ENCODE measurements around the gene OR2T33.
"Not testable (repeated sequence)": the region's sequence is repeated elsewhere in the genome, so short reads cannot be mapped to it uniquely, and the experiment has no call there.

OR2T33 gene, protein sequence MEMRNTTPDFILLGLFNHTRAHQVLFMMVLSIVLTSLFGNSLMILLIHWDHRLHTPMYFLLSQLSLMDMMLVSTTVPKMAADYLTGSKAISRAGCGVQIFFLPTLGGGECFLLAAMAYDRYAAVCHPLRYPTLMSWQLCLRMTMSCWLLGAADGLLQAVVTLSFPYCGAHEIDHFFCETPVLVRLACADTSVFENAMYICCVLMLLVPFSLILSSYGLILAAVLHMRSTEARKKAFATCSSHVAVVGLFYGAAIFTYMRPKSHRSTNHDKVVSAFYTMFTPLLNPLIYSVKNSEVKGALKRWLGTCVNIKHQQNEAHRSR

DNA sequence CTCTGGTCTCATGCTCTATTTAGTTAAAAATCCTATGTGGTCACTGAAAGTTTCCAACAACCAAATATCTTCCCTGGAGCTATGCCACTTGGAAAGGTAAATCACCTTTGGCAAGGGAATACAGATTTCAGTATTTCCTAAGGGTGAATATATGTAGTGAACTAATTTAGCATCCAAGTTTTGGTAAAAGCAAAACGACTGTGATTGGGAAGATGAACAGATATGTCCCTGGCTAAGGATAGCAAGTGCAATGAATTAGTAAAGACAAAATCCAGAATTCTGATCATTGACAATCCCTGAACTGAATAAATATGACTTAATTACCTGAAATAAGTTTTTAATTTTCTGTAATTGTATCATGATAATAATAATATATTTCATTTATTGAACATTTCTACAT lies at the start of gene OR2T33:
Gene OR2T33 (minus strand): TSS at position 101 of the 400 bp plus-strand sequence. CDS start 4,162 bp downstream, outside the sequence.
- TF ChIP-seq, protein P1, sequence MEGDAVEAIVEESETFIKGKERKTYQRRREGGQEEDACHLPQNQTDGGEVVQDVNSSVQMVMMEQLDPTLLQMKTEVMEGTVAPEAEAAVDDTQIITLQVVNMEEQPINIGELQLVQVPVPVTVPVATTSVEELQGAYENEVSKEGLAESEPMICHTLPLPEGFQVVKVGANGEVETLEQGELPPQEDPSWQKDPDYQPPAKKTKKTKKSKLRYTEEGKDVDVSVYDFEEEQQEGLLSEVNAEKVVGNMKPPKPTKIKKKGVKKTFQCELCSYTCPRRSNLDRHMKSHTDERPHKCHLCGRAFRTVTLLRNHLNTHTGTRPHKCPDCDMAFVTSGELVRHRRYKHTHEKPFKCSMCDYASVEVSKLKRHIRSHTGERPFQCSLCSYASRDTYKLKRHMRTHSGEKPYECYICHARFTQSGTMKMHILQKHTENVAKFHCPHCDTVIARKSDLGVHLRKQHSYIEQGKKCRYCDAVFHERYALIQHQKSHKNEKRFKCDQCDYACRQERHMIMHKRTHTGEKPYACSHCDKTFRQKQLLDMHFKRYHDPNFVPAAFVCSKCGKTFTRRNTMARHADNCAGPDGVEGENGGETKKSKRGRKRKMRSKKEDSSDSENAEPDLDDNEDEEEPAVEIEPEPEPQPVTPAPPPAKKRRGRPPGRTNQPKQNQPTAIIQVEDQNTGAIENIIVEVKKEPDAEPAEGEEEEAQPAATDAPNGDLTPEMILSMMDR (IDR thresholded peaks at IDR 0.05; ENCODE audit: low read depth, low read length) = no peak
- H3K4me3 ChIP-seq (ENCODE audit: low read depth, low read length) = no peak within 1 kb of the TSS

DNA sequence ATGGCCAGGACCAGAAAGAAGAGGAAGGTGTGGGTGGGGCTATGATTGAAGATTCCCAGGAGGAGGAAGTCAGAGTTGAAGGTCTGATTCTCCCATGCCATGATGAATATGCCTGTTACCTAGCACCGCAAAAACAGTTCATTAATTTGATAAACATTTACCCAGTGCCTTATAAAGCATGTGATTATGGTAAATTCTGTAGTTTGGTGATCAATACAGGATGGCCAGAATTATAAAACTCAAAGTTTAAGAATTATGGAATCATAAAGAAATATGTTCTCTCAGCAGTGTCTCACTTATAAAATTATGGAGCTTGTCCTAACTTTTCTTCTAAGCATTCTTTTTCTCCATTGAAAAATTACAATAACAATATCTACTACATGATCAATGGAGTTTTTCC lies 46.7 kb upstream of the OR2T33 start, which contains the start of gene OR2M7:
Gene OR2M7 (minus strand): TSS at position 101 of the 400 bp plus-strand sequence. CDS start 0 bp downstream, at position 101.
- TF ChIP-seq, protein P1 (IDR thresholded peaks at IDR 0.05; ENCODE audit: low read depth, low read length) = no peak
- no peak within 1 kb of the TSS for H3K4me3 ChIP-seq (ENCODE audit: low read depth, low read length)

DNA sequence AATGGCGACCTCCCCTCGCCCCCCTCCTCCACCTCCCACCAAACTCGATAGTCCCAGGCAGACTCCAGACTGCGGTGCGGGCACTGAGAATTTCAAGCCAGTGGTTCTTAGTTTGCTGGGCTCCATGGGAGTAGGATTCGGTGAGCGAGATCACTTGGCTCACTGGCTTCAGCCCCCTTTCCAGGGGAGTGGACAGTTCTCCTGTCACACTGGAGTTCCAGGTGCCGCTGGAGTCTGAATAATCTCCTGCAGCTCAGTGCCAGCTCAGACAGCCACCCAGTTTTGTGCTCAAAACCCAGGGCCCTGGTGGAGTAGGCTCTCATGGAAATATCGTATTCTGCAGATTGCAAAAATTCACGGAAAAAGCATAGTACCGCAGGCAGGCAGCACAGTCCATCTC lies 39.0 kb upstream of the OR2T33 start:
- no peak overlapping the region for H3K4me3 ChIP-seq (ENCODE audit: low read depth, low read length)
- TF ChIP-seq, protein P1 (IDR thresholded peaks at IDR 0.05; ENCODE audit: low read depth, low read length) = no peak

DNA sequence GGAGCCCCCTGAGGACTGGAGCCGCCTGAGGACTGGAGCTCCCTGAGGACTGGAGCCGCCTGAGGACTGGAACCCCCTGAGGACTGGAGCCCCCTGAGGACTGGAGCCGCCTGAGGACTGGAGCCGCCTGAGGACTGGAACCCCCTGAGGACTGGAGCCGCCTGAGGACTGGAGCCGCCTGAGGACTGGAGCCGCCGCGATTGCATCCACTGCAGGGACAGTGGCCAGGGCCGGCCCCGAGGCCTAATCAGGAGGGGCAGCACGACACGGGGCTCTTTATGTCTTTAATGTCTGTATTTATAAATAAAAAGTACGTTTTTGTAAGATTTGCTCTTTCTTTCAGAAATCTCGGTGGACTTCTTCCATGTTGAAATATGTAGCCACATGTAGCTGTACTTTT lies 29.0 kb upstream of the OR2T33 start:
- H3K4me3 ChIP-seq (ENCODE audit: low read depth, low read length) = not testable (repeated sequence)

DNA sequence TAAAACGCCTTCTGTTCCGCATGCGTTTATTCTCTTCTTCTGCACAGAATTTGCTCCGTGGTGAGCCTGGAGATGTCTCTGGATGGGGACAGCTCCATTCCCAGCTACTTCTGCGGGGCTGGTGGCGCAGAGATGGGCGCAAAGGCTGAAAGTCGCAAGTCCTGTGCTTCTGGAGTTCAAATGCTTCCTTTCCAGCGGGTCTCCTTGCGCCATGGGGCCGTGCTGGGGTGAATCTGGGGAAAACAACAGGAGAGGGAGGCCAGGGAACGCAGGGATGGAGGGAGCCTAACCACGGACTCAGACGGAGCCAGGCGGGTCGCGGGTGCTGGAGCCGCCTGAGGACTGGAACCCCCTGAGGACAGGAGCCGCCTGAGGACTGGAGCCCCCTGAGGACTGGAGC lies 28.3 kb upstream of the OR2T33 start:
- TF ChIP-seq, protein P1 (IDR thresholded peaks at IDR 0.05; ENCODE audit: low read depth, low read length) = no peak

DNA sequence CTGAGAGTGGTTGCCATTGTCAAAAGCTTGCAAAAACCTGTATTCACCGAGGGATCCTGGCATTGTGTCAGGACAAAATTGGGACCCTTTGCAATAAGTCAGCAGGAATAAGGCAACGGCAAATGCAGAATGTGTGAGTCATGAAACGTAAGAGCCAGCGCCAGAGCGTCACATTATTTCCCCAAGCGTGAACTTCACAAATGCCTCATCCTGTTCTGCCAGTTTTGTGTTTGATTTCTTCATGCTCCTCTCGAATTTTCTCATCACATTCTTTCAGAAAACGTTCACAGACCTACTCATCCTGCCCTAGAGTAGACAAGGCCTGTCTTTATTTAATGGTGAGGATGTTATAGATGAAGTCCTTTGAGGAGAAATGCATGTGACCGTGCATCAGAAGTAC lies 27.9 kb upstream of the OR2T33 start:
- not testable (repeated sequence) for H3K4me3 ChIP-seq (ENCODE audit: low read depth, low read length)

More for the DNA sequence above, 28.3 kb upstream of the OR2T33 start:
- H3K4me3 ChIP-seq (ENCODE audit: low read depth, low read length) = no peak overlapping the region

DNA sequence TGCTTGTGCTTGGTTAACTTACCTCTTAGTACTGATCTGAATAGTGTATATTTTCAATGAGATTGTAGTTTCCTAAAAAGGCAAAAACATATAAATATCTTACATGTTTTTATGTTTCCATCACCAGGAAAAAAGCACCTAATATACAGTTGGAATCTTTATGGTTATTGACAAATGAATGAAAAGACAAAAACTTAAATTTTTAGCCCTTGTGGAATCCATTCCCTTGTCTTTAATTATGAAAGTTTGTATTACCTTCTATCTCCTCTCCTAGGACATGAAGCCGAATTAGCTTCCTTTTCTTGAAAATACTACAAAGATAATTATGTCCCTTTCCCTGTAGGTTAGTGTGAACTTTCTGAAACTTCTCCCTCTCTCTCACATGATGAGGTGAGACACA lies 25.5 kb upstream of the OR2T33 start, which contains the start of gene OR2T12:
Gene OR2T12 (minus strand): TSS at position 101 of the 400 bp plus-strand sequence. CDS start 7,846 bp downstream, outside the sequence.
- H3K4me3 ChIP-seq (ENCODE audit: low read depth, low read length) = no peak within 1 kb of the TSS
- TF ChIP-seq, protein P1 (IDR thresholded peaks at IDR 0.05; ENCODE audit: low read depth, low read length) = no peak

DNA sequence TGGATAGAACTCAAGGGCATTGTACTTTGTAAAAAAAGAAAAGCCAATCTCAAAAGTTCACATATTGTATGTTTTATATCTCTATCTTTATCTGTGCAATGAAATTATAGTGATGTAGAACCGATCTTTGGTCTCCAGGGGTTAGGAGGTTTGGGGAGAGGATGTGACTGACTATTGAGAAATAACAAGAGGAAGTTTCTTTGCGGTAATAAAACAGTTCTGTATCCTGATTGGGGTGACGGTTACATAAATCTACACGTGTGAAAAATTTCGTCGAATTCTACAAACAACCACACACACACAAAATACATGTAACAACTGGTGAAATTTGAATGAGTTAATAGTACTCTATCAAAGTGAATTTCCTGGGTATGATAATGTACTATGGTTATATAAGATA lies 10.6 kb upstream of the OR2T33 start:
- TF ChIP-seq, protein P1 (IDR thresholded peaks at IDR 0.05; ENCODE audit: low read depth, low read length) = no peak

DNA sequence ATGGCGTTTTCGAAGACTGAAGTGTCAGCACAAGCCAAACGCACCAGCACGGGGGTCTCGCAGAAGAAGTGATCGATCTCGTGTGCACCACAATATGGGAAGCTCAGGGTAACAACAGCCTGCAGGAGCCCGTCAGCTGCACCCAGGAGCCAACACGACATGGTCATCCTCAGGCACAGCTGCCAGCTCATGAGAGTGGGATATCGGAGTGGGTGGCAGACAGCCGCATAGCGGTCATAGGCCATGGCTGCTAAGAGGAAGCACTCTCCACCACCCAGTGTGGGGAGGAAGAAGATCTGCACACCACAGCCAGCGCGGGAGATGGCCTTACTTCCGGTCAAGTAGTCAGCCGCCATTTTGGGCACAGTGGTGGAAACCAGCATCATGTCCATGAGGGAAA lies 4.6 kb downstream of the OR2T33 start:
- not testable (repeated sequence) for H3K4me3 ChIP-seq (ENCODE audit: low read depth, low read length)

More for the DNA sequence above, 10.6 kb upstream of the OR2T33 start:
- no peak overlapping the region for H3K4me3 ChIP-seq (ENCODE audit: low read depth, low read length)
